ENCODE measurements around the gene DHX34.

- TF ChIP-seq, protein P1, sequence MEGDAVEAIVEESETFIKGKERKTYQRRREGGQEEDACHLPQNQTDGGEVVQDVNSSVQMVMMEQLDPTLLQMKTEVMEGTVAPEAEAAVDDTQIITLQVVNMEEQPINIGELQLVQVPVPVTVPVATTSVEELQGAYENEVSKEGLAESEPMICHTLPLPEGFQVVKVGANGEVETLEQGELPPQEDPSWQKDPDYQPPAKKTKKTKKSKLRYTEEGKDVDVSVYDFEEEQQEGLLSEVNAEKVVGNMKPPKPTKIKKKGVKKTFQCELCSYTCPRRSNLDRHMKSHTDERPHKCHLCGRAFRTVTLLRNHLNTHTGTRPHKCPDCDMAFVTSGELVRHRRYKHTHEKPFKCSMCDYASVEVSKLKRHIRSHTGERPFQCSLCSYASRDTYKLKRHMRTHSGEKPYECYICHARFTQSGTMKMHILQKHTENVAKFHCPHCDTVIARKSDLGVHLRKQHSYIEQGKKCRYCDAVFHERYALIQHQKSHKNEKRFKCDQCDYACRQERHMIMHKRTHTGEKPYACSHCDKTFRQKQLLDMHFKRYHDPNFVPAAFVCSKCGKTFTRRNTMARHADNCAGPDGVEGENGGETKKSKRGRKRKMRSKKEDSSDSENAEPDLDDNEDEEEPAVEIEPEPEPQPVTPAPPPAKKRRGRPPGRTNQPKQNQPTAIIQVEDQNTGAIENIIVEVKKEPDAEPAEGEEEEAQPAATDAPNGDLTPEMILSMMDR (IDR thresholded peaks at IDR 0.05): no peak
- no peak for TF ChIP-seq POLR2A (IDR thresholded peaks at IDR 0.05)
These were observed 17.6 kb upstream of the DHX34 start for GRCh38 chr19:47331490-47331889.

Measured in esophagus squamous epithelium (tissue), 4 donors.